HG03159 (cell line): Measurements from ENCODE around the gene LIG4.
"Not testable (repeated sequence)": the region's sequence is repeated elsewhere in the genome, so short reads cannot be mapped to it uniquely, and the experiment has no call there.

ENCODE experiments used
- ATAC-seq: cut with Tn5 transposase; IDR thresholded peaks from one replicate; pipeline ENCODE4 v1.9.1; 2021; ENCODE audit warnings: mild to moderate bottlenecking, moderate library complexity; ENCODE audit not compliant: unreplicated experiment

LIG4 gene

DNA sequence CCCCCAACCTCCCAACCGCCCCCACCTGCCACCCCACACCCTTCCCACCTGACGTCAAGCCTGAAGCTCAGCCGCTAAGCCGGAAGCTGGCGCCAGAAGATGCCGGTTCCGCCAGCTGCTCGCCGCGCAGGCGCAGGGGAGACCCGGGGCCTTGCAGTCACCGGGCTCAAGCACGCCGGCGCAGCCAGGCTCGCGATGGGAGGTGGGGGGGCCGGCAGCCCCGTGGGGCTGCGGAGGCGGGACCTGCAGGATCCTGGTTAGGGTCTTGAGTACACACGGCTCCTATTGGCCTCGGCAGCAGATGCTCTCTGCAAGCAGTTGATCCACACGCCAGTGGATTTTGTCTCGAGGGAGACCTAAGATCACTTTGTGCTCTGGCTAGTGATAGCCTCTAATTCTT is at the start of gene LIG4:
Gene LIG4, minus strand, starts transcription at position 101 of the 400 bp plus-strand sequence. CDS start 4,268 bp downstream, outside the sequence.
- ATAC-seq, result peak; percentile 66

DNA sequence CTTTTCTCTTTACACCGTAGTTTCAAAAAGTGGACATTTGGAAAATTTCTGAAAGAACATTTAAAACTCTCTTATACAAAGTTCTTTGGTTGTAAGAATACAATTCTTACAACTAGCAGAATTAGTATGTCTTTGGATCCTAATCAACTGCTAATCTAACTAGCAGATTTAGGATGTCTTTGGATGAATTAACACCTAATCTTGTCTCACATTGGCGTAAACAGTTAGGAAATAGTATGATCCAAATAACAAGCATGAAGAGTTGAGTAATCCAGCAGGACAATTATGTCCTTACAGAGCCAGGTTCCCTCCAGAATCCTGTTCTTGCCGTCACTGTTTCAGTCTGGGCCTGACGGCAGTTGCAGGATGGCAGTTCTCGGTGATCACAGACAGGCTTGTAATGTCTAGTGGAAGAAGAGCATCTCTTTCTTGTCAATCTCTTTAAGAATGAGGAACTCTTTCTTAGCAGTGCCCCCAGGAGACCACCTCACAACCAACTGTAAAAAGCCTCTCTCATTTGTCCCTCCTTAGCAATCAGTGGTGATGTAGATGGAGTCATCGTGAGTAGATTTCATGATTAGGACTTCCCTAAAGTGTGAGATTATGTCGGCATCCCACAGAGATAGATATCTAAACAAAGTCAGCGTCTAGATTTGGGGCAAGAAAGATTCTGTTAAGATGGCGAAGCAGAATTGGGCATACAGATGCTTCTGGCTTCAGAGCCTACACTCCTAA is 48.5 kb upstream of the LIG4 start:
- ATAC-seq, result no peak

DNA sequence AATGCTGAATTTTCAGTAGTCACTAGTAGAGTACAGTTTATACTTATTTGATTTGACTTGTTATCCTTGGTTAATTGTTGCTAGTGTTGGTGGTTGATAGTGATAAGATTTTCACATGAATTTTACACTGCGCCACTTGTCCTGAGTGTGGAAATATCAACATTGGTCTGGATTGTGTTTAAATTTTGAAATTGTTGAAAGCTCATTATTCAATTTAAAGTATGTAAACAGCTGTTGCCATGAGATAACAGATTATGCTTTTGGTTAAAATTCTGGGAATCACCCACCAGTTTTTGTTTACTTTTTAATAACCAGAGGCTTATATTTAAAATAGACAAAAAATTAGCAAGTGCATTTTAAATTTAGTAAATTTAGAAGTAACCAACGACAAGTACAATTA is 41.9 kb upstream of the LIG4 start:
- ATAC-seq, result no peak

DNA sequence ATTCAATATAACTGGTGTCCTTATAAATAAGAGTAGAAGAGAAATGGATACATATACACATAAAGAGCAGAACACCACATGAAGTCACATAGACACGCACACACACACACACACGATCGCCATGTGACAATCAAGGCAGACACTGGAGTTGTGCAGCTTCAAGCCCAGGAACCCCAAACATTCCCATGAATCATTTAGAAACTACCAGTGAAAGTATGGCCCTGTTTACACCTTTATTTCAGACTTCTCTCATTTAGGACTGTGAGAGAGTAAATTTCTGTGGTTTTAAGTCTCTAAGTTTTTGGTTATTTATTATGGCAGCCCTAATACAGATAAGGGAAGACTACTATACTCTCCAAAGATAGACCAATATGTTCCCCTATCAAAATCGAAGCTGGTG is 33.8 kb upstream of the LIG4 start:
- ATAC-seq, result peak; percentile 56

DNA sequence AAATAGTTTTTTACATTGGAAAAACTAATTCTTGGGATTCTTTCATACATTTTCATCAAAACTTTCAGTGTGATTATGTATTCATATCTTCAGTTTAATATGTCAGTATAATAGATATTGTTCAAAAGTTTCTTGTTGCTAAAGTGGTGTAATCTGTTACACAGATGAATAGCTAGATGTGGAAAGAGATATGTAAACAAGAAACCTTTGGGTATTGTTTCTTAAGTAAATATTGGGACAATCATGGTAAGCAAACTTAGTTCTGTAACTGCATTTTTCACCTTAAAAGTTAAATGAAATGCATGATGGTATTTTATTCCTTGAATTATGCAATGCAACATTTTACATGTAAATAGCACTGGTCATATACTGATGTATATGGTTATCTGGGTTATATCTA is 15.0 kb upstream of the LIG4 start:
- ATAC-seq, result no peak

DNA sequence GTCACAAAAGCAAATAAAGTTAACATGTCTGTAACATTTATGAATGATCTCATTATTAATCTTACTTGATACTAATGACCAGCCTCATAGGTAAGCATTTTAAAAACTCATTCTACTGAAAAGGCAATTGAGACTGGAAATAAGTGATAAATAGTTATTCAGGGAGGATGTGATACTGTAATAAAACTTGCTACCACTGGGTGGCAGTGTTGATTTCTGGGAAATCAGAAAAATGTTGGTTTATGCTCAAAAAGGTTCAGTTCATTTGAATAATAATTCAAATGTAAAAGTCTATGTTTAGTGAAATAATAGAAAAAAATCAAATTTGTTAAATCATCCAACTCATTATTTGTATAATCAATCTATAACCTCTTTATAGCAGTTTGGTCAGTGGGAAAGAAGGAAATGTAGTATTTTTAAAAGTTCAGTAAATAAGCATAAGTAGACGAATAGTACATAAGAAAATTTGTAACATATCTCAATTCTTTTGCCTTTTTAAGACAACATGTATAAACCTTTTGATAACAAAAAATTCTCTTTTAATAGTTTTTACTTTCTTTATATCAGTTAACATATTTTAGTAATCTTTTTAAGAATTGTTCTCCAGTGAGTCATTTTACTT is 12.4 kb upstream of the LIG4 start:
- ATAC-seq, result no peak

DNA sequence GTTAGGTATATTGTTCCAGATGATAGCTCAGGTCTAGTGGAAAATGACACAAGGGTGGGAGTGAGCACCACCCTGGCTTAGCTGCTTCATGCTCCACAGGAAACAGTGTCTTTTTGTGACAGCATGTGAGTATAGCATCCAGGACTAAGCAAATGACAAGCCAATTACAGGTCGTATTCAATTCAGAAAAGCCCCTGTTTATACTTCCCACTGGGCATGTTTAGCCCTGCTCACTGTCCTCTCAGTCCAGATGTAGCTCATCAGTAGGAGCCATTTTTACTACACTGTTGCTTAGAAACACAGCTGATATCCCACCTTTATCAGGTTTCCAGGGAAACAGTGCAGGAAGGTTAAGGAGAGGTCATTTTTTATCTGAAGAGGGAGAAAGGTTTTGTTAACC is 10.8 kb upstream of the LIG4 start:
- ATAC-seq, result peak; percentile 25

DNA sequence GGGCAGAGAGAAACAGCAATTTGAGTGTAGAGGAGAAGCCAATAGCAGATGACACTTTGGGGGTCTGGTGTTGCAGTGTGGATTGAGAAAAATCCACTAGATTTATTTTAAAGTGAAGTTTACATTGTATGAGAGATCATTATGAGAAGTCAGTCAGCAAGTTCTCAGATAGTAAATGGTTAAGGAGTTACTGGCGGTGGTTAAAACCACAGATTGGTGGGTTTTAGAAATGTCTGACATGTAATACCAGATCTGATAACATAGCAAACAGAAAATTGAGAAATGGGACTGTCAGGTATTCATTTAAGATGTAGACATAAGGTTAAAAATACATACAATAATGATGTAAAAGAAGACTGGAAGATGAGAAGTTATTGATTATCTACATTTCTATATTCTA is 10.1 kb upstream of the LIG4 start:
- peak; percentile 58 for ATAC-seq

GRCh38 chr13:108223687-108224503 is 8.6 kb upstream of the LIG4 start:
- no peak for ATAC-seq

- no peak for ATAC-seq
These were observed 4.7 kb upstream of the LIG4 start for GRCh38 chr13:108220041-108220440.

DNA sequence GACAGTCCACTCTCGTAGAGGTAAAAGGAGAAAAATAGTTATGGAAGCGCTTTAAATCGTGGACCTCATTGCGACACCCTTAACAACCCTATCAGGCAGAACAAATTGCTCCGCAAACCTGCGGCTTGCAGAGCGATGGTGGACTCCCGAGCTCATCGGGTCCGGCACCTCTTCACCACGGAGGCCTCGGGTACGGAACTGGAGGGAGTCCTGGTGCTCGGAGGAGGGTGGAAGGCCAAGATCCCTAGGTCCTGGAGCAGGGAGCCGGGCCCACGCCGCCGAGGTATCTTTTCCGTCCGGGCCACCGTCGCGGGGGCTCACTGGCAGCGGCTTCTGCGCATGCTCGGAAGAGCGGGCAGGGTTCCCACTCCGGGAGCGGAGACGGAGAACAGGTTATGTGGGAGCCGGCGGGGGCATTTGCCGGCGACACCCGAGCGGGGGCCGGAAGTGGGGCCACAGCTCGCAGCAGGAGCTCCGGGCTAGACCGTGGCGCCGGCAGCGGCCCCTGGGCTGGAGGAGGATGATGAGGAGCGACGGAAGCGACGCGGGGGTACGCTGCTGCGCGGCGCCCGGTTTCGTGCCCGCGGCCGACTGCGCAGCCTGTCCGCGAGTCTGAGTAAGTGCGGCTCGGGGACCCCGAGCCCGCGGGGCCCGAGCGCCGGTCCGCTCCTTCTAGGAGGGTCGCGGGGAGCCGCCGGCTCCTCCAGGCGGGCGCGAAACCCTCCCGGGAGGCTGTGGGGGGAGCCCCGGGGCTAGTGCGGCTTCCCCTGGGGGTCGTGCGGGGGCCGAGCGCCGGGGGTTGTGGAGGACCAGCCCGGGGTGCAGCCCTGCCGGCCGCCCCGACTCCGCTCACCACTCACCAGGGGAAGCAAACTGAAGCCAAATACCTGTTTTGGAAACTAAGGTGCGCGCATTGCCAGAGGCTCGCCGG is 3.0 kb upstream of the LIG4 start, which contains the start of gene ABHD13:
Gene ABHD13, plus strand, starts transcription at position 349 of the 931 bp plus-strand sequence. CDS start 10,827 bp downstream, outside the sequence.
- peak; percentile 82 for ATAC-seq

DNA sequence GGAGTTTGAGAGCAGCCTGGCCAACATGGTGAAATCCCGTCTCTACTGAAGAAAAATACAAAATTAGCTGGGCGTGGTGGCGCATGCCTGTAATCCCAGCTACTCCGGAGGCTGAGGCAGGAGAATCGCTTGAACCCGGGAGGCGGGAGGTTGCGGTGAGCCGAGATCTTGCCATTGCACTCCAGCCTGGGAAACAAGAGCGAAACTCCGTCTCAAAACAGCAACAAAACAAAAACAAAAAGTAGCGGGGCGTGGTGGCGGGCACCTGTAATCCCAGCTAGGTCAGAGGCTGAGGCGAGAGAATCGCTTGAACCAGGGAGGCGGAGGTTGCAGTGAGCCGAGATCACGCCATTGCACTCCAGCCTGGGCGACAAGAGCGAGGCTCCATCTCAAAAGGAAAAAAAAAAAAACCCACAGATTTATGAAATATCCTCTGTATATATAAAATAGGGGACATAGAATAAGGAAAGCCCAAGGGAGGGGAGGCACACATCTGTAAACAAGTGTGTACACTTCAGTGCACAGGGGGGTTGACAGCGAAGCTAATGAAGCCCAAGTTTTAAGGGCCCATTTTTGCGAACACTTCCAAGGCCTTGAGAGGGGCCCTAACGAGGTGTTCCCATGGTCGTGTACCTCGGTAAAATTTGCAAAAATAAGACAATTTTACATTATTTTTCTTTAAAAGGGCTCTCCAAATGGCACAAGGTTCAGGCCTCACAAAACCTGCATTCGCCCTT is 2.1 kb upstream of the LIG4 start:
- not testable (repeated sequence) for ATAC-seq

- no peak for ATAC-seq
These were observed 680 bp downstream of the LIG4 start for GRCh38 chr13:108214441-108215271.

GRCh38 chr13:108213946-108214345 is 1.4 kb downstream of the LIG4 start:
- no peak for ATAC-seq

DNA sequence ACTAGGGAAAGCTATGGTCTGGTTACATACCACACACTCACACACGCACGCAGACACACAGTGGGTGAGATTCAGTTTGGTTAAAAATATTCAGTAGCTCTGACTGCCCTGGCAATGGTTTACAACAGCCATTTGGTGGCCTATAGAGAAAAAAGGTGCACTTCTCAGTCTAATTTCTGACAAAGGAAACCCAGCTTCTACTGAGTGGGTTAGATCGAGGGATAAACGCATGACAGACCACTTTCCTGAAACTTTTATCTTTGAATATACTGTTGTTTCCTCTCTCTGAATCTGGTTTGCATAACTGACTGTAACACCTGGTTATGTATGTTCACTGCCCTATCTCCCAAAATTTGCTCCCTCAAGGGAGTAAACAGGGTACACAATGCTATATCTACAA is 2.5 kb downstream of the LIG4 start:
- peak; percentile 50 for ATAC-seq

- ATAC-seq, result no peak
These were observed 4.8 kb downstream of the LIG4 start for GRCh38 chr13:108210551-108210950.

GRCh38 chr13:108200781-108201398 is 14.4 kb downstream of the LIG4 start:
- no peak for ATAC-seq

- ATAC-seq, result no peak
These were observed 19.5 kb downstream of the LIG4 start for GRCh38 chr13:108195861-108196260.

DNA sequence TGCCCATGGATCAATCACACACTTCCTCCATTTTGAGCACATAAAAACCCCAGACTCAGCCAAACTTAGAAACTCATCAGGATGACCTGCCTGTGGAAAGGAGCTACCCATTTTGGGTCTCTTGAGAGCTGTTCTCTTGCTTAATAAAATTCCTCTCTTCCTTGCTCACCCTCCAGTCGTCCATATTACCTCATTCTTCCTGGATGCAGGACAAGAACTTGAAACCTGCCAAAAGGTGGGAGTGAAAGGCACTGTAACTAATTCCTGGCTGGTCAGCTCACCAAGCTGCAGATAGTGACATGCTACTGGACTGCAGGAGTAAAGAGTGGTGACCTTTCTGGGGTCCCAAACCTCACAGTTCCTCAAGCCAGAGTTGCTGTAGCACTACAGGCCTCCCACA is 20.2 kb downstream of the LIG4 start:
- no peak for ATAC-seq
